GM21367 (cell line): Measurements from ENCODE around the gene RGPD8.
"Not testable (repeated sequence)": the region's sequence is repeated elsewhere in the genome, so short reads cannot be mapped to it uniquely, and the experiment has no call there.

Source experiments
- ATAC-seq: cut with Tn5 transposase; IDR thresholded peaks from one replicate; pipeline ENCODE4 v1.9.1; 2021; ENCODE audit not compliant: unreplicated experiment

RGPD8 gene

DNA sequence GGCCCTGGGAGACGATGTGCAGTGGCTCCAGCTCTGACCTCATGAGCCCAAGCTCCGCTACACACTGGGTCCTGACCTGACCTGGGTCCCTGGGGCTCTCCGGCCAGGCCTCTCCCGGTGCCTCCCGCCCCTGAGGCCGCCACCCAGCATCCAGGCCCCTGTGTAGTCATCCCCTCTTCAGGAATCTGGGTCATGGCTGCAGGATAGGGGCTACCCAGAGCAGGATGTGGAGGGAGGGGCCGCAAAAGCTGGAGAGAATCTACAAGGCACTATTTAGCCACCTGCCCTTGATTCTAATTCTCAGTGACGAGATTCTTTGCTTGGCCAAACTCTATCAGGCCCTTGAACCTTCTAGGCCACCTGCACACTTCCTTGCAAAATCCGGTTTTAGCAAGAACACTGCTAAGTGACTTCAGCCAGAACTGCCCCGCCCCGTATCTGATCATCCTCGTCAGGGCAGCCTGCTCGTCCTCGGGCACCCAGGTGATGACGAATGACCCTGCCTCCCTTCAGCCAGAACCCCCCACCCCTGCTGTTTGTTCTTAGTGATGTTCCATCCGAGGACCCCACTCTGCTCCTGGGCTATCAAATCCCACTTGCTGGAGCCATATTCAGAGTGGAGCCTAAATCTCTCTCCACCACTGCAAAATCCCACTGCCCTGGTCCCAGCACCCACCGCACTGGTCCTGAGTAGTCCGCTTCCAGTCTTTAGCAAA lies 2.4 kb upstream of the RGPD8 start:
- ATAC-seq, result not testable (repeated sequence)

DNA sequence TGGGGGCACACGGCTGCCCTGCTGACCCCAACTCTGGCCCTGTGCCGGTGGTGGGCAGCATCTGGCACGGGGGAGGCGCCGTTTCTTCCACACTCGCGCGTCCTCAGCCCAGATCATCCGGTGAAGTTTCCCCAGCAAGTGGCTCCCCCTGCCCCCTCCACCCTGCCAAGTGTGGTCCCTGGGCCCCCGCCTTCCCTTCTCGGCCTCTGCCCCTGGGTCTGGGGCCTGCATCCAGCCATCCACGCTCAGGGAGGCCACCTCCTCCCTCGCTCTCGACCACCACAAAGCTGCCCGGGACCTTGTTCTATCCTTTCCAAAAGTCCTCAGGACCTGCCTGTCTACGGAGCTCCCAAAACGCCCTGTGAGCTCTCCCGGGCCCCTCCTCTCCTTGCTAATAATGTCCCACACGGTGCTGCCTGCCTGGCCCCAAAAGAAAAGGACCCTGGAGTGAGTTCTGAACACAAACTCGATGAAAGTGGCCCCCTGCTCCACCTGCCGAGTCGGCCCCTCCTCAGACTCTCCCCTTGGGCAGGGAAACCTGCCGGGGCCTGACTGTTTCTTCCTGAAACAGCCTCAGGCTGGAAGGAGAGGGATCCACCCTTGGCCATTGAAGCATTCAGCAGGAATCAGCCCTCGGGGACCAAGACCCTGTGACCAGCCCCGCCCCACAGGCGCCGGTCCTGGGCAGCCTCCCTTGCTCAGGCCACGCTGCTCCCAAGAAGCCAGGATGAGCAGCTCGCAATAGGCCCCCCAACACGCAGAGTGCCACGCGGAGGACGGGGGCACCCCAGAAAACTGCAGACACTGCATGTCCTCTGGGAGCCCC lies 1.7 kb upstream of the RGPD8 start:
- ATAC-seq, result not testable (repeated sequence)

- ATAC-seq, result no peak
Measured at GRCh38 chr2:112433932-112434730, 686 bp upstream of the RGPD8 start.

GRCh38 chr2:112432735-112433479 lies 538 bp downstream of the RGPD8 start:
- ATAC-seq, result not testable (repeated sequence)

- ATAC-seq, result not testable (repeated sequence)
Measured at GRCh38 chr2:112432390-112432734, 1.1 kb downstream of the RGPD8 start.

- ATAC-seq, result not testable (repeated sequence)
Measured at GRCh38 chr2:112431587-112432295, 1.7 kb downstream of the RGPD8 start.

GRCh38 chr2:112424553-112424952 lies 8.9 kb downstream of the RGPD8 start:
- not testable (repeated sequence) for ATAC-seq

GRCh38 chr2:112416860-112417259 lies 16.6 kb downstream of the RGPD8 start:
- not testable (repeated sequence) for ATAC-seq

DNA sequence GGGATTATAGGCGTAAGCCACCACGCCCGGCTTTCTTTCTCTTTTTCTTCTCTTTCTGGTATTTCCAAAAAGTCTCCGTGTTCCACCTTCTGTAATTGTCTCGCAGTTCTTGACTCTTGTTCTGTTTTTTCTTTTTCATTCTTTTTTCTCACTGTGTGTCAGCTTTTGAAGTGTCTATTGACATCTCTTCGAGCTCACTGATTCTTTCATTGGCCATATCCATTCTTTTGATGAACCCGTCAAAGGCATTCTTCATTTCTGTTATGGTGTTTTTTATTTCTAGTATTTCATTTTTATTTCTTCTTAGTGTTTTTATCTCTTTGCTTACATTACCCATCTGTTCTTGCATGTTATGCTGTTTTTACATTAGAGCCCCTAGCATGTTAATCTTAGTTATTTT lies 73.4 kb downstream of the RGPD8 start:
- ATAC-seq, result not testable (repeated sequence)

DNA sequence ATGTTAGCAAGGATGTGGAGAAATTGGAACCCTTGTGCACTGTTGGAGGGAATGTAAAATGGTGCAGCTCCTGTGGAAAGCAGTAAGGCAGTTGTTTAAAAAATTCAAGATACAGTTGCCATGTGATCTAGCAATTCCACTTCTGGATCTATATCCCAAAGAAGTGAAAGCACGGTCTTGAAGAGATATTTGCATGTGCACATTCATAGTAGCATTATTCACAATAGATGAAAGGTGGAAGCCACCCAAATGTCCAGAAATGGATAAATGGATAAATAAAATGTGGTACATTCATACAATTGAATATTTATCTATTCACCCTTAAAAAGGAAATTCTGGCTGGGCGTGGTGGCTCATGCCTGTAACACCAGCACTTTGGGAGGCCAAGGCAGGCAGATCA lies 79.1 kb downstream of the RGPD8 start:
- not testable (repeated sequence) for ATAC-seq

GRCh38 chr2:112352809-112353603 lies 80.4 kb downstream of the RGPD8 start:
- ATAC-seq, result not testable (repeated sequence)

GRCh38 chr2:112352292-112352691 lies 81.2 kb downstream of the RGPD8 start:
- not testable (repeated sequence) for ATAC-seq

DNA sequence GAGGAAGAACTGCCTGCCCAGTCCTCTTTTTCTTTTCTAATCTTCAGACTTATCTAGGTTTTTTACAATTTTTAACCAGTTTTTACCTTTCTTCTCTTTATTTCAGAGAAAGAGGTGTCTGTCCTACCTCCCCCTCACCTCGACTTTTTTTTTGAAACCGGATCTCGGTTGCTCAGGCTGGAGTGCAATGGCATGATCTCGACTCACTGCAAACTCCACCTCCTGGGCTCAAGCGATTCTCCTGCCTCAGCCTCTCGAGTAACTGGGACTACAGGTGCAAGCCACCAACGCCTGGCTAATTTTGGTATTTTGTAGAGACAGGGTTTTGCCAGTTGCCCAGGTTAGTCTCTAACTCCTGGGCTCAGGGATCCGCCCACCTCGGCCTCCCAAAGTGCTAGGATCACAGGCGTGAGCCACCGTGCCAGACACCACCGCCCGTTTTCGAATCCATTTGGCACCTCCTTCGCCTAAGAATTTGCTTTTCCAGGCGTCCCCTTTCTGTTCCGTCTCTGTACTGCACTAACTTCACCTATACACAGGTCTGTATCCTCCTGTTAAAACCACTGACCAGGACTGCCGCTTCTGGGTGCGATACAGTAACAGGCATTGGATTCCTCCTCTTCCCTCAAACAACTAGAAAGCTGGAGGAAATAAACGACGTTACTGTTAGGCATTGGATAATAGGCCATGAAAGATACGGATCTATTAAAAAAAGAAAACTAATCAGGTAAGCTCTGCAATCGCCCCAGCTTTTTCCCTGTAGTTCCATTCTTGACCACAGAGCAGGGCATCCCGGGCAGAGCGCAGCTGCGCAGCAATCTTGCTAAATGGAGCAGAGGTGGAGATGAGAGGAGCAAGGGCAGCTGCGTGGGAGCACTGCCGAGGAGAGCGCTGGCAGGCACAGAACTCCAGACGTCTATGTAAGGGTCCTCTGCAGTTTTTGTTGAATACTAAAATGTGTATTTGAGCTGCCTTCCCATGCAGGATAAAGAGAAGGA lies 88.1 kb downstream of the RGPD8 start:
- no peak for ATAC-seq

DNA sequence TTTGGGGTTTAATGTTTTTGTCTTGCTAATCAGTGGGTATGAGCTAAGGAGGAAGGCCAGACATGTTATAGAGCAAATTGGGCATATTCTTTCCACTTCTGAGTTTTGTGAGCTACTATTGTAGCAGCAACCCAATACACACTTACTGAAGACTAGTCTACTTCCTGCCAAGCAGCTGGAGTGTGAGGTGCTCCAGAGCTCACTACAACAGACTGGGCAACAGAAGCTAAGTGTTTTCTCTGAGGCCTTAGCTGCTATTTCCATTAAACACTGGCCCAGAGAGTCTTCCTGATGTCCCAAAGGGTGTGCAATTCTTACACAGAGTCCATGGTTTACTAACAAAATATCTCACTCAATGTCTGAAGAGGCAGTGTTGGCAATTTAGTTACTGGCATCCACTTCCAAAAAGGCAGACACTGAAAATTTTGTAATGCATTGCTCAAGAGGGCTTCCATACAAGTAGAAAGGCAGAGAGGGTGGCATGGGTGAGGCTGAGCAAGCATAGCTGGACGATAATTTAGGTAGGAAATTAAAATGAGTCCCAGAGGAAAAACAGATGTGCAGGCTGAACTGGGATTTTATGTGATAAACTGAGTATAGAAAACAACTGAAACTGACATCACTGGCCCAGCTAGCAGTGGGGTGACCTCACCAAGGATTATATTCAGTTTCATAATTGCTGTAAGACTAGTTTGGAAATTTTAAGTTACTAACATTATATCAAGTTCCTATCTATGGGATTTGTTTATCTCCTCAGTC lies 89.4 kb downstream of the RGPD8 start:
- ATAC-seq, result no peak

- ATAC-seq, result no peak
Measured at GRCh38 chr2:112342067-112342550, 91.3 kb downstream of the RGPD8 start.

GRCh38 chr2:112340475-112341267 lies 92.8 kb downstream of the RGPD8 start:
- ATAC-seq, result no peak
